ENCODE data around the gene CD36.

DNA sequence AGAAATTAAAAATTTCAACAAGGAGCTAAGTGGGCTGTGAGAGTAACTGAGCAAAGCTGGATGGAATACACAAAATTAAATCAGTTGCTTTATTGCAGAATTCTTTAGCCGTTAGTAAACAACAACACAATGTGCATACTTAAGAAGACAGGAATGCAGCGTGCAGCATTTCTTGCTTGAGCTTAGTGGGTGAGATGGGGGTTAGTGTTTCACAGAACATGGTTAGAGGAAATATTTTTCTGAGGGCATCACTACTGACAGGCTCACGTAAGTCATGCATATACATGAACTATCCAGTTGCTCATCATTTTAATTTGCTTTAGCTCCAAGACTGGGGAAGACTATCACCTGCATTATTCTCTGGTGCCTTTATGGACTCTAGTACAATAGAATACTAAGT, 80.8 kb downstream of the CD36 start:
- TF ChIP-seq EZH2 (IDR thresholded peaks at IDR 0.05; ENCODE audit: borderline replicate concordance, low read length) = no peak
- TF ChIP-seq, protein P1, sequence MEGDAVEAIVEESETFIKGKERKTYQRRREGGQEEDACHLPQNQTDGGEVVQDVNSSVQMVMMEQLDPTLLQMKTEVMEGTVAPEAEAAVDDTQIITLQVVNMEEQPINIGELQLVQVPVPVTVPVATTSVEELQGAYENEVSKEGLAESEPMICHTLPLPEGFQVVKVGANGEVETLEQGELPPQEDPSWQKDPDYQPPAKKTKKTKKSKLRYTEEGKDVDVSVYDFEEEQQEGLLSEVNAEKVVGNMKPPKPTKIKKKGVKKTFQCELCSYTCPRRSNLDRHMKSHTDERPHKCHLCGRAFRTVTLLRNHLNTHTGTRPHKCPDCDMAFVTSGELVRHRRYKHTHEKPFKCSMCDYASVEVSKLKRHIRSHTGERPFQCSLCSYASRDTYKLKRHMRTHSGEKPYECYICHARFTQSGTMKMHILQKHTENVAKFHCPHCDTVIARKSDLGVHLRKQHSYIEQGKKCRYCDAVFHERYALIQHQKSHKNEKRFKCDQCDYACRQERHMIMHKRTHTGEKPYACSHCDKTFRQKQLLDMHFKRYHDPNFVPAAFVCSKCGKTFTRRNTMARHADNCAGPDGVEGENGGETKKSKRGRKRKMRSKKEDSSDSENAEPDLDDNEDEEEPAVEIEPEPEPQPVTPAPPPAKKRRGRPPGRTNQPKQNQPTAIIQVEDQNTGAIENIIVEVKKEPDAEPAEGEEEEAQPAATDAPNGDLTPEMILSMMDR (IDR thresholded peaks at IDR 0.05; ENCODE audit: low read length) = no peak
